ENCODE measurements around the gene FBXO9.

DNA sequence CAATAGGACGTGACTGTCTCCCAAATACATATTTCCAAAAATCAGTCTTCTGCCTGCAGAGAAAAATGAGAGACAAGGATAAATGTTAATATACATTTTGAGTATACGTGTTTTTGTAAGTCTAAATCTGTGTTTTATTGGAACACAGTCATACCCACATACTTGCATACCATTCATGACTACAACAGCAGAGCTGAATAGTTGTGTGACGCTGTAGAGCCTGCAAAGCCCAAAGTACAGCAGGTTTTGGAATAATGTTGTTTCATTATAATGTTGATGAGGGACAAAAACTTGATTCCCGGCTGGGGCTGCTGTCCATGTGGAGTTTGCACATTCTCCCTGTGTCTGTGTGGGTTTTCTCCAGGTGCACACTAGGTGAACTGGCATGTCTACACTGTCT lies 23.8 kb upstream of the FBXO9 start:
- TF ChIP-seq, protein P1, sequence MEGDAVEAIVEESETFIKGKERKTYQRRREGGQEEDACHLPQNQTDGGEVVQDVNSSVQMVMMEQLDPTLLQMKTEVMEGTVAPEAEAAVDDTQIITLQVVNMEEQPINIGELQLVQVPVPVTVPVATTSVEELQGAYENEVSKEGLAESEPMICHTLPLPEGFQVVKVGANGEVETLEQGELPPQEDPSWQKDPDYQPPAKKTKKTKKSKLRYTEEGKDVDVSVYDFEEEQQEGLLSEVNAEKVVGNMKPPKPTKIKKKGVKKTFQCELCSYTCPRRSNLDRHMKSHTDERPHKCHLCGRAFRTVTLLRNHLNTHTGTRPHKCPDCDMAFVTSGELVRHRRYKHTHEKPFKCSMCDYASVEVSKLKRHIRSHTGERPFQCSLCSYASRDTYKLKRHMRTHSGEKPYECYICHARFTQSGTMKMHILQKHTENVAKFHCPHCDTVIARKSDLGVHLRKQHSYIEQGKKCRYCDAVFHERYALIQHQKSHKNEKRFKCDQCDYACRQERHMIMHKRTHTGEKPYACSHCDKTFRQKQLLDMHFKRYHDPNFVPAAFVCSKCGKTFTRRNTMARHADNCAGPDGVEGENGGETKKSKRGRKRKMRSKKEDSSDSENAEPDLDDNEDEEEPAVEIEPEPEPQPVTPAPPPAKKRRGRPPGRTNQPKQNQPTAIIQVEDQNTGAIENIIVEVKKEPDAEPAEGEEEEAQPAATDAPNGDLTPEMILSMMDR (IDR thresholded peaks at IDR 0.05; ENCODE audit: low read length) = no peak
- TF ChIP-seq EZH2phosphoT487 (IDR thresholded peaks at IDR 0.05; ENCODE audit: low read length) = no peak

Data from MM.1S (cell line).